HG03103 (cell line): ENCODE measurements around the gene PLBD1.

Experiments
- ATAC-seq: cut with Tn5 transposase; IDR thresholded peaks from one replicate; pipeline ENCODE4 v1.9.1; 2021; ENCODE audit warnings: low read depth; ENCODE audit not compliant: unreplicated experiment

Gene PLBD1

DNA sequence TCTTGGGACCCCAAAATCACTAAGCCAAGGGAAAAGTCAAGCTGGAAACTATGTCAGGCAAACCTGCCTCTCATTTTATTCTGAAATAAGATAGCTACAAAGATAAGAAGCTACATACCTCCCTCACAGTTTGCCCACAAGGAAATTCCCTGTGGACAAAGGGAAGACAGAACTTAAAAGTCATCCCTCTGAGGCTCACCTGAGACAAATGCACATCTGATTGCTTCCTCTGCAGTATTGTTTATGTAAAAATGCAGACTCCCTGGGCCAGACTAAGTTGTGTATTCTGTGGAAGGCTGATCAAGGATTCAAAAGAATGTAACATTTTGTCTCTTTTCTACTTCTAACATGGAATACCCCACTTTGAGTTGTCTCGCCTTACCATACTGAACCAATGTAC is 2.5 kb upstream of the PLBD1 start:
- no peak for ATAC-seq

DNA sequence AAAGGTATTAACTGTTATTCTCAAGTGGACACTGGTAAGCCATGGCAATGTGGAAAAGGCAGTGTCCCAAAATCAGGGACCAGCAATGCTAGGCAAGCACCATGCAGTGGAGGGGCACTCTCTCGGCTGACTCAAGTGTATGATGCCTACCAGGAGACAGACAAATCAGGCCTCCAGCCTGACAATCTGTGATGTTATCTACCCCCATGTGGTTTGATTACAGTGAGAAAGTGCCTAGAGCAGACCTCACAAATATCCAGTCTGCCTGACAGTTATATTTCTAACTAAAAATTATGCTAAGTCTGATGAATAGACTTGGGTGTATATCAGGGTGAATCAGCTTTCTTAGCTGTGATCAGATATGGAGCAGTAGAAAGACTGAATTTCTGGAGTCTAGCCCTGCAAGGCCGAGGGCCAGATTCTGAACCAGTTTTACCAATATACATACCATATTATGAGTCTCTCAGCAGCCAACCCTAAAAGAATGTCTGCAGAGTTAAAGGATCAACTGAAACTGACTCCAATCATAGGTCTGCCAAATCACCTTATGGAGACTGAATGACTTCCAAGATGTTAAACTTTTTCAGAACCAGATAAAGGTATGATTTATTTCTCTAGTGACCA is 3.2 kb downstream of the PLBD1 start:
- no peak for ATAC-seq

DNA sequence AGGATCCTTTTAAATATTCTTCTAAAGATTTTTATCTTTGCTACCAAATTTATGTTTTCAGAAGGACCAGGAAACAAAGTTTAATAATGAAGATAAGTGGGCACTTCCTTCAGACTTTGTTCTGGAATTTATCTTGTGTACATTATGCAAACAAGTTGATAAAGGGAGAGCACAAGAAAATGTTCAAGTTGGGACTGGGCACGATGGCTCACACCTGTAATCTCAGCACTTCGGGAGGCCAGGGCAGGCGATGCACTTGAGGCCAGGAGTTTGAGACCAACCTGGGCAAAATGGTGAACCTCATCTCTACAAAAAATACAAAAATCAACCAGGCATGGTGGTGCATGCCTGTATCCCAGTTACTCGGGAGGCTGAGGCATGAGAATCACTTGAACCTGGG is 4.6 kb downstream of the PLBD1 start:
- ATAC-seq = no peak

DNA sequence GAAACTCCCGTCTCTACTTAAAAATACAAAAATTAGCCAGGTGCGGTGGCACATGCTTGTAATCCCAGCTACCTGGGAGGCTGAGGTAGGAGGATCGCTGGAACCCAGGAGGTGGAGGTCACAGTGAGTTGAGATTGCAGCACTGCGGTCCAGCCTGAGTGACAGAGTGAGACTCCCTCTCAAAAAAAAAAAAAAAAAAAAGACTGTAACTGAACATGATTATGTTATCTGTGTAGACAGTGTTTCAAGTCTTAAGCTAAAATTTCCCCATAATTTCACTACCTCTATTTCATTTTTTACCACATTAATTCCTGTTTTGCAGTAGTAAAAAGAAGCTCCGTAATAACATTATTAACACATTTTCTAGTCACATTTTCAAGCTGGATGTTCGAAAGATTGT is 5.4 kb downstream of the PLBD1 start:
- ATAC-seq = no peak

DNA sequence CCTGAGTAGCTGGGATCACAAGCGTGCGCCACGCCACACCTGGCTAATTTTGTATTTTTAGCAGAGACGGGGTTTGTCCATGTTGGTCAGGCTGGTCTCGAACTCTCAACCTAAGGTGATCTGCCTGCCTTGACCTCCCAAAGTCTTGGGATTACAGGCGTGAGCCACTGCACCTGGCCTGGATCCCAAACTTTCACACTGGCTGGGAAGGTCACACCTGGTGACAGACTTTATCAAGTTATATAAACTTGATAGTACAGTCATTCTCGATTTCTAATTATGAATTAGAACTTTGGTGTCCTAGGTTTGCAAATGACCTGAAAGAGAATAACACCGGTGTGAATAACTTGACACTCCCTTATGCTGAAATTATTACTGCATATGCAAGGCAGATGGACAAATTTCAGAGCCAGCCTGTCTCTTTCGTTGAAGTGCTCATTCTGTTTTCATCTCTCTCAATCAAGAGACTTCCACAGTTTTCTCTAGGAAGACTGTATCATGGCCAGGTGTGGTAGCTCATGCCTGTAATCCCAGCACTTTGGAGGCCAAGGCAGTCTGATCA is 5.9 kb downstream of the PLBD1 start:
- no peak for ATAC-seq

DNA sequence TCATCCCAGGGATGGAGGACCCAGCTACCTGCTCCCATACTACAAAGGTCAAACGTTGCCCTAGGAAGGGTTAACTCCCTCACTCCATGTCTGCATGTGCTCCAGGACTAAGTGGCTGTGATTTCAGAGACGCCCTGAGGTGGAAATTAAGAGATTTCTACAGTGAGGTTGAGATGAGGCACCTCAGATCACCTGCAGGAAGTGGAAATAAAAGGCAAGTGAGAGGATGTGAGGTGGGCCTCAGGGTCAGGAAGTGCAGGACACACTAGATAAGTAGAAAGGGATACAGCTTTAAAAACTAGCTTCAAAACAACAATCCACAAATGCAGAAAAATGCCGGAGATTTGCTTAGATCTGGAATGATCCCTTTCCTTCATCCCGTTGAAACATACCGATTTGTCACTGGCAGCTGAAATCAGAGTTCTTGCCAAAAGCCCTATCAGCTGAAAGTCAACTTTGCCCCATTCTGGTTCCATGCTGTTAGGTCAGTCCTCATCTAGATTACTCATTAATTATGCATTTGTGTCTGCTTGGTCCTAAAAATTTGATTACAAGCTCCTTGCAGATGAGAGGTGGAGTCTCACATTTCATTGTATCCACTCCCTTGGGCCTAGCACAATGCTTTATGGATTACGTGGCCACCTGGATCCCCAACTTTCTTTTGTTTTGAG is 6.6 kb downstream of the PLBD1 start:
- no peak for ATAC-seq

DNA sequence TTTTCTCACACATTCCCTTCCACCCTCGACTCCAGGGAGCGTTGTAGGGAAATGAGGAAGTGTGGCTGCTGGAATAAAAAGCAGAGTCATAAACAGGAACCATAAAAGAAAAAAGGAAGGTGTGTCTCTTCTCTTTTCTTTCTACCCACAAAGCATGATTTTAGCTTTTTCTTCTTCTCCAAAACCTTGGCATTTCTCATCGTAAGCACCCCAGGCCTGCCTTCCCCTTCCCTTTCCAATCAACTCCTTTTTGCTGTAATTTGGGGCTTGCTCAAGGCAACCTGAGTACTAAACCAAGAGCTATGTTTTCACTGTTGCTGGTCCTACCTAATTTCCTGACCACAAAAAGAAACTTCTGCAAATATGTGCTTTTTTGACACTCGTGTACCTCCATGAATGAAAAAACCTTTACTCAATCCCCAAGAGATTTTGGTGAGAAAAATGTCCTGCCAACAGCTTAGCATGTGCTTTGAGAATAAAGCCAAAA is 9.2 kb downstream of the PLBD1 start:
- ATAC-seq = no peak

DNA sequence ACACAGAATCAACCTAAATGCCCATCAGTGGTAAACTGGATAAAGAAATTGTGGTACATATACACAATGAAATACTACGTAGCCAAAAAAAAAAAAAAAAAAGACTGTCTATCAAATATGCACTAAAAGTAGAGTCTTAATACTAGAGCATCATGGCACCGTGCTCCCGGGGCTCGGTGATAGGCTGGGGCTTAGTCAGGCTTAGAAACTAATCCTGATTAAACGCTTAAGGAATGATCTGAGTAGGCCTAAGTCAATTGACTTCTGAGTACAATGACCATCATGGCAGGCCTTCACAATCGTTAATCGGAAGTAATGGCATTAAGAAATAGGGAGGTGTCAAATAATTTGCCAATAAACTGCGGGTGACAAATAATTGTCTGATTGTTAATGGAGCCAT is 9.7 kb downstream of the PLBD1 start:
- no peak for ATAC-seq

DNA sequence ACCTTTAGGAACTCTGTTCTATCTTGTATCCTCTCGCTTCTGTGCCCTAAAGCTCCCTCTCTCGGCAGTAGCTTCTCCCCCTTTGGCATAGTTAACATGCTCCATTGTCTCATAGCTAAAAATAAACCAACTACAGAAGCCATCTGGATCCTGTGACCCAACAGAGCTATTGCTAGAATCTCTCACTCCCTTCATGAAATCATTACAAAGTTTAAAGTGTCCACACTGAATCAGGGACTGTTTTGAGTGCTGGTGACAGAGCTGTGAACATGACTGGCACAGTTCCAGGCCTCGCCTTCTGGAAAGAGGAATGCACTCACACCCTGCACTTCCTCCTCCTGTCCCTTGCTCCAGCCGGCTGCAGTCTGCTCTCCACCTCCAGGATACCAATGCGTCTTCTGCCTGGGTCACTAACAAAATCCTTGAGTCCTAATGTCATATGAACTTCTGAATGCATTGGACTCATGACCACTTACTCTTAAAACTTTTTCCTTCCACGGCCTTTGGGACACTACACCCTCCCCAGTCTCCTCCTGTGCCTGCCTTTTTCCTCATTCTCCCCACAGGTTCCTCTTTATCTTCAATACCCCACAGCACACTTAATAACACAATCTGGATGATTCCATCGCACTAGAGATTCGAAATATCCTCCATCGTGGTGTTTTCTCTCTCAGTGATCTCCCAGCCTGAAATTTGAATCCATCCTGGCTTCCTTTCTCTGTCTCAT is 13.2 kb downstream of the PLBD1 start:
- no peak for ATAC-seq

DNA sequence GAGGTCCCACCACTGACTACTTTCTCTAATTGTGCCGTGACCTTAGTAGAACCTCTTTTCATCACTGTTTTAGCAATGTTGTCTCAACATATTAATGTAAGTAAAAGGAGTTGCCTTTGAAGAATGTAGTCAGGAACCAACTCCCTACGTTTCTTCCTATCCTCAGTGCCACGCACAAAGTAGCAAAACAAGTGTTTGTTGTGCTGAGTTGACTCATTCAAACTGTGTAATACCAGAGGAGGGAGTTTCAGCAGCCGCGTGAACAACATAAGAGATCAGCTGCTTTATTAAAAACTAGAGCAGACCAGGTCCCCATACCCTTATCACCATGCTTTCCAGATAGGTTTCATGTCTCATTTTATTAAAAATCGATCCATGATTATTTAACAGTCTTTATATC is 19.1 kb downstream of the PLBD1 start:
- ATAC-seq = no peak

DNA sequence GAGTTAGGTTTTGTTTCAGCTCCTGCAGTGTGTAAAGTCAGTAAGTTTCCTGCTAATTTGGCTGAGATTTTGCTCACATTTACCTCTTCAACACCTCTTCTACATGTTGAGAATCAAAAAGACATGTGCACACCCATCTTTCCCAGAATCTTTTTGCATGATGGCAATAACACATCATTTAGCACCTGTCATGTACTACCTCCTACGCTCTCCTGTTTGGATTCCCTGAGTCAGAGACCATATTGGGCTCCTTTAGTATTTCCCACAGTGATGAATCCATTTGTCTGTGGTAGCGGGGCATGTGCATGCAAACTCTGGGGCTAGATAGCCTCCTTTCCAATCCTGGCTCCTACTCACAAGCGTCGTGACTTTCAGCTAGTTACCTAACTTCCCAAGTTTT is 20.1 kb downstream of the PLBD1 start:
- ATAC-seq = no peak

DNA sequence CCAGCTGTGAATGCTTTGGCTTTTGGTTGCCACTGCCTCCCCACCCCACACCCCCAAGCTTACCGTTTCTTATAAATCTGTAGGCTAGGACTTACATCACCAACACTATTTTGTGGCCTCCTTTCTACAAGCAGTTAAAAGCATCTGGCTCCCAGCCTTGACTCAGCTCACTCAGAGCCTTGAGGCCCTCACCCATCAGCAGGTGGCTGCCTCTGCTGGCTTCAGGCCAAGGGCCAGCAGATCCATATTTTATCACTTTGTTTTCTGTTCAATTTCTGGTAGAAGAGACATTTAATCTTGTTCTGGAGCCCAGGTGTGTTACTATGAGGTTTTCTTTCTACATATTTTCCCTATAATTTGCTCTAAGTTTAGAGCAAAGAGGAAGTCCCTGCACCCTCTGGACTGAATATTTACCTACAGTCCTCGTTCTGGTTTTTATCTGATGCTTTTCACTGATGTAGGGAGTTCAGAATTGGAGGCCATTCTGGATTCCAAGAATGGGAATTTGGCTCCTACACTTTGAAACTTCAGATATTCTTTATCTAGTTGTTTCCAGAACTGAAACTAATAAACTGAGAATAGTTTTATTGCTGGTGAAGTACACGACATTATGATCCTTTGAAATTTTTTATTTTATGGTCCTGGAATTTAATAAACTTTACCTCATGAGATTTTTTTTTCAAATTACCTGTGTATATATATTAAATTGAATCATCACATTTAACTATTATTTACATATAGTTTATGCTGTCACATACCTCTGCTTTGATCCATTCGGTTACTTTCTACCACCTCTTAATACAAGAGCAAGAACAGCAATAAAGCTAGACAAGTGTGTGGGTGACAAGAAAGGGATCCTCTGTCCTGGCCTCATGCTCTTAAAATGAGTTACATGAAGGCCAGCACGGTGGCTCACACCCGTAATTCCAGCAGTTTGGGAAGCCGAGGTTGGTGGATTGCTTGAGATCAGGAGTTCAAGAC is 22.2 kb downstream of the PLBD1 start:
- ATAC-seq = no peak

DNA sequence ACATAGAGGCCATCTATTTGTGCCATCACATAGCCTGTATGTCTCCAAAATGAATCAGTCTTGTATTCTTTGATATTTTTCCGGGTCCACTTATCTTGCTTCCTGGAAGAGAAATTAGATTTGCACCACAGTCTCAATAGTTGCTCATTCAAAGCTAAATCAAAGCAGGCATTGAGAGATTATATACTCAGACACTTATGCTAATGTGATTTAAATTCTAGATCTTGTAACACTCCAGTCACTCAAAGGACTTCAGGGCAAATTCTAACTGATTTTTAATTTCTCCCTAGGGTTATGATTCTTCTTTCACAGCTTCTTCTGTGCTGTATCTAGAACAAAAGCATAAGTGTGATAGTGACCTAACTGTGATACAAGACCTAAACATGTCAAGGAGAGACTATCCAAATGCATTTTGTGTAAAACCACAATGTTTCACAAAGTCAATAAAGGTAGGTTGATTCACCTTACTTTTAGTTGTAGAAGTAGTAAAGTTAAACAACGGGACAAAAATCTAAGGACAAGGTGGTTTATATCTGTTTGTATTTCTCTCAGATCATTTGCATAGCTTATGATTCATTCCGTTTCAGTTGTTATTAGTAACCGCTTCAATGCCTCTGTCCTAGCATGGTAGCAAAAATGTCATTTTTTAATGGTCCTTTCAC is 26.8 kb downstream of the PLBD1 start:
- ATAC-seq = peak; percentile 83

DNA sequence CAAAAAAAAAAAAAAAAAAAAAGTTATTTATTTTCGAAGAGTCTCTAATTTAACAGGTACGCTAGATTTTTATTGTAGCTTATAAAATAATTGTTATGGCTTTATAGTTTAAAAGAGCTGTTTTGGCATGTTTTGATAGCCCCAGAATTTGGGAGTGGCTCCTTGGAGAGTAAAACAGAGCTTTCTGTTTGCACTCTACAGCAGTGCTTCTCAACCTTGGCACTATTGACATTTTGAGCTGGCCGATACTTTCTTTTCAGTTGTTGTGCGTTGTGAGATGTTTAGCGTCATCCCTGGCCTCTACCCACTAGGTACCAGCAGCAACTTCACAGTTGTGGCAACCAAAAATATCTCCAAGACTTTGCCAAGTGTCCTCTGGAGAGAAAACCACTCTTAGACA is 30.6 kb downstream of the PLBD1 start:
- ATAC-seq = no peak

DNA sequence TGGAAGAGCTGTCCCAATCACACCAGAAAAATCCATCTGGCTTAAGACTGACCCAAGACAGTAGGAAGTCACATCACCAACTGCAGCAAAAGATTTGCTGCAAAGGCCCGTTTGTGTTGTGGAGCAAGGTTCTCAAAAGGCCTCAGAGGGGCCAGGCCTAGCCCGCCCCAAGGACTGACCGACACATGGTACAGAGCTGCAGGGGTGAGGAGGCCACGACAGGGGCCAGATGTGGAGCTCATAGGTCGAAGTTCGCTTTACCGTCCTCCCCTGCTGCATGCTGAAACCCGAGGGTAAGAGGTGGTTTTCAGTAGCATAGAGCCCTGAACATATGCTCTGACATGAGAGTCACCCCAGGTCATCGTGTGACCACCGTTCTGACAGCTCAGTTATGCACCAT is 35.5 kb downstream of the PLBD1 start:
- ATAC-seq = no peak

DNA sequence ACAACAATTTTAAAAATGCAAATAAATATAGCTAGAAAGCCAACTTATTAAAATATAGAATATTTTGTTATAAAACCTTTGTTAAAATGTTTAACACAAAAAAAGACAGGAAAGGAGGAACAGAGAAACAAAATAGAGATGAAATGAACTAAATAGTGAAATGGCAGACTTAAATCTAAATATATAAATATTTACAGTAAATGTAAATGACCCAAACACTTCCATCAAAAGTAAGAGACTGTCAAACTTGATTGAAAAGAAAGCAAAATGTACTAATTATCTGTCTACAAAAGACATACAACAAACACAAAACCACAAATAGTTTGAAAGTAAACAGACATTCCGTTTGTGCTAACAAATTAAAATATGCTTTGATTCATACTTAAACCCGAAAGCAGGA is 41.7 kb downstream of the PLBD1 start:
- ATAC-seq = no peak

DNA sequence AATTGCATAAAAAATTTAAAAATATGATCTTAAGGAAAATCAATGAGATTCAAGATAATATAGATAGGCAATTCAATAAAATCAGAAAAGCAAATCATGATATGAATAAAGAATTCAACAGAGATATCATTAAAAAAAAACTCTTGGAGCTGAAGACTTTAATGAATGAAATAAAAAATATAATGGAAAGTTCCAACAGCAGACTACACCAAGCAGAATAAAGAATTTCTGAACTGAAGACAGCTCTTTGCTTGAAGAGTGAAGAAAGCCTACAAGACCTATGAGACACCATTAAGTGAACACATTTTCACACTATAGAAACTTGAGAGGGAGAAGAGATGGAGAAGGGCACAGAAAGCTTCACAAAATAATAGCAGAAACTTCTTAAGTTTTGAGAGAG is 45.9 kb downstream of the PLBD1 start:
- no peak for ATAC-seq

DNA sequence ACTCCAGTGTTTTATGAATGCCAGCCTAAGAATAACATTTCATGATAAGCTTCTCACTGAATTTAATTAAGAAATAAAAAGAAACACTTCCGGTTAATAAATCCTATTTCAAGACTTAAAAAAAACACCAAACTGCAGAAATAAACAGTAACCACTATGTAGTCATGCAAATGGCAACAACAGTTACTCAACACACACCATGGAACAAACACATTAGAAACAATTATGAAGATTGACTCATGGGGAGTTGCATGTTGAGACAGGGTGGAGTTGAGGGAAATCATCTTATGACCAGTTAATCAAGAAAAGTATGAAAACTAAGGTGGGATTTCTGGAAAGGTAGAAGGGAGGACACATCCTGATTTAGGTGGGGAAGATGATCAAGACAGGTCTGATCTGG is 52.7 kb downstream of the PLBD1 start:
- ATAC-seq = no peak

DNA sequence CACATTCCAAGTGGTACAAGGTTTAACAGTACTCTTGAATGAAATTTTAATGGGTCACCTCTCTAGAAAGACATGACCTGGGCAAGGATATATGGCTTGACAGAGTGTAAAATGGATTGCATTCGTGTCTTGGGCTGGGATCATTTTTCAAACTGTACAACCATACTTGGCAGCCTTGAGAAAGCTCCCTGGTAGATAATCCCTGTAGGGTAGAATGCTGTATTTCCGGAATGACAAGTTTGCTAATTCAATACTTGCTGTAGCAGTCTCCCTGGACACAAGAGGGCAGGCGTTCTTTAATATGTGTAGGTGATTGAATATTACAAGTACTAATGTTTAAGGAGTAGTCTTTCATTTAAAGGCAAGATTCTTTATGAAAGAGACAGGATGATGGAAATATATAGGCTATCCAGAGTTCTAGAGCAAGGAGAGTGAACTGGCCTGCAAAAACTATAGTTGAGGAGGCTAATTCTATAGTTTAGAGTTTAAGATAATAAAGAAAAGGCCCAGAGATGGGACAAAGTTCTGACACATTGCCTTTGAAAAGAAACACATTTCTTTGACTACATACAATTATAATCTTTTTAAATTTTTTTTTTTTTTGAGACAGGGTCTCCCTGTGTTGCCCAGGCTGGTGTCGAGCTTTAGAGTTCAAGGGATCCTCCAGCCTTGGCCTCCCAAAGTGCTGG is 53.4 kb downstream of the PLBD1 start:
- ATAC-seq = no peak
